Measurements from ENCODE around the gene SIDT2.

SIDT2 gene

DNA sequence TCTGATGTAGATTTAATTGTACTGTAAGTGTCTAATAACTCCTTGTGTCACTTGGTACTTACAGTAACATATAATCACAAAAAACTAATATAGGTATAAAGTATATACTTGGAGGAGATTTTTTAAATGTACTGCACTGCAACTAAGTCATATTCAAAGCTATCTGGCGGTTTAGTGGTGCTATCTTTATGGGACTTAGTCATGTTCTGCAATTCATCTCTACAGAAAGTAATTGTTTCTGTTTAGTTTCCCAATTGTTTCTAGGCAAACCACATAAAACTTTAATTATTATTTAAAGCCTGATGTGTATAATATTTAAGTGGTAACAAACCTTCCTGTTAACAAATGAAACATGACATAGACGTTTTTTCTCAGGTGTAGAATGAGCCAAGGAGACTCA lies 26.5 kb upstream of the SIDT2 start:
- H3K36me3 ChIP-seq (ENCODE audit: insufficient read depth, low read depth, low read length) = peaks cover 74% of the 10 kb centered on the region

DNA sequence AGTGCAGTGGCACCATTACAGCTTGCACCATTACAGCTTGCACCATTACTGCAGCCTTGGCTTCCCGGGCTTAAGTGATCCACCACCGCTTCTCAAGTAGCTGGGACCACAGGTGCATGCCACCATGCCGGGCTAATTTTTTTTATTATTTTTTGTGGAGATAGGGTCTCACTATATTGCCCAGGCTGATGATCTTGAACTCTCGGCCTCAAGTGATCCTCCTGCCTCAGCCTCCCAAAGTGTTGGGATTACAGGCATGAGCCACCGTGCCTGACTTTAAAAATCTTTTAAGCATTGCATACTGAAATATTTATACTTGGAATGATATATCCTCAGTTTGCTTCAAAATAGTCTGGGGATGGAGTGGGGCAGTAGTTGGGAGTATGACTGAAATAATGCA lies 24.1 kb upstream of the SIDT2 start:
- Histone ChIP-seq H3K9me3 (ENCODE audit: insufficient read depth, low read depth, low read length) (no peaks in the 10 kb centered on the region), H3K4me1 (ENCODE audit: insufficient read depth, low read length) (no peaks in the 10 kb centered on the region), H3K27ac (ENCODE audit: low read length) (no peak overlapping the region), H3K27me3 (ENCODE audit: insufficient read depth, low read length) (no peaks in the 10 kb centered on the region), H3K36me3 (ENCODE audit: insufficient read depth, low read depth, low read length) (peaks cover 79% of the 10 kb centered on the region), H3K9ac (ENCODE audit: low read depth, low read length) (no peak overlapping the region), H3K4me3 (ENCODE audit: low read length) (no peak overlapping the region)

More for the DNA sequence above, 26.5 kb upstream of the SIDT2 start:
- no peaks in the 10 kb centered on the region for H3K4me1 ChIP-seq (ENCODE audit: insufficient read depth, low read length)
- no peak overlapping the region for H3K4me3 ChIP-seq (ENCODE audit: low read length)
- no peak overlapping the region for H3K9ac ChIP-seq (ENCODE audit: low read depth, low read length)
- no peaks in the 10 kb centered on the region for H3K9me3 ChIP-seq (ENCODE audit: insufficient read depth, low read depth, low read length)
- H3K27me3 ChIP-seq (ENCODE audit: insufficient read depth, low read length) = no peaks in the 10 kb centered on the region
- no peak overlapping the region for H3K27ac ChIP-seq (ENCODE audit: low read length)

DNA sequence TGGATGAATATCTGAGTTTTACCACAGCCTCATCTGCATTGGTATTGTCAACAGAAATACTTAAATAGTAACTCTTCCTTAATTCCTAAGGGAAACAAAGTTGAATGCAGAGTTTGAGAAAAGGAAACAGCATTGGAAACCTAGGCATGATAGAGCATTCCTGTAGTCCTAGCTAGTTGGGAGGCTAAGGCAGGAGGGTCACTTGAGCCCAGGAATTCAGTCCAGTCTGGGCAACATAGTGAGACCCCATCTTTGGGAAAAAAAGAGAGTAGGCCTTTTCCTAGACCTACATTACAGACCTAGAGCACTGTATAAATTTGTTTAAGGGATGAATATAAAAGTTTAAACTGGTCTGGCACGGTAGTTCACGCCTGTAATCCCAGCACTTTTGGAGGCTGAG lies 21.0 kb upstream of the SIDT2 start:
- no peaks in the 10 kb centered on the region for H3K27me3 ChIP-seq (ENCODE audit: insufficient read depth, low read length)
- no peaks in the 10 kb centered on the region for H3K4me1 ChIP-seq (ENCODE audit: insufficient read depth, low read length)
- peaks cover 92% of the 10 kb centered on the region for H3K36me3 ChIP-seq (ENCODE audit: insufficient read depth, low read depth, low read length)
- no peak overlapping the region for H3K27ac ChIP-seq (ENCODE audit: low read length)
- H3K9ac ChIP-seq (ENCODE audit: low read depth, low read length) = no peak overlapping the region
- no peaks in the 10 kb centered on the region for H3K9me3 ChIP-seq (ENCODE audit: insufficient read depth, low read depth, low read length)
- H3K4me3 ChIP-seq (ENCODE audit: low read length) = no peak overlapping the region

- Histone ChIP-seq H3K4me1 (ENCODE audit: insufficient read depth, low read length) (no peaks in the 10 kb centered on the region), H3K27me3 (ENCODE audit: insufficient read depth, low read length) (no peaks in the 10 kb centered on the region), H3K4me3 (ENCODE audit: low read length) (no peak overlapping the region), H3K27ac (ENCODE audit: low read length) (no peak overlapping the region), H3K9ac (ENCODE audit: low read depth, low read length) (no peak overlapping the region), H3K9me3 (ENCODE audit: insufficient read depth, low read depth, low read length) (no peaks in the 10 kb centered on the region), H3K36me3 (ENCODE audit: insufficient read depth, low read depth, low read length) (peaks cover 92% of the 10 kb centered on the region)
Measured at GRCh38 chr11:117159892-117160291, 18.7 kb upstream of the SIDT2 start.

GRCh38 chr11:117160826-117161225 lies 17.7 kb upstream of the SIDT2 start:
- peaks cover 93% of the 10 kb centered on the region for H3K36me3 ChIP-seq (ENCODE audit: insufficient read depth, low read depth, low read length)
- H3K4me3 ChIP-seq (ENCODE audit: low read length) = no peak overlapping the region
- no peak overlapping the region for H3K9ac ChIP-seq (ENCODE audit: low read depth, low read length)
- no peaks in the 10 kb centered on the region for H3K27me3 ChIP-seq (ENCODE audit: insufficient read depth, low read length)
- H3K4me1 ChIP-seq (ENCODE audit: insufficient read depth, low read length) = no peaks in the 10 kb centered on the region
- H3K27ac ChIP-seq (ENCODE audit: low read length) = no peak overlapping the region
- H3K9me3 ChIP-seq (ENCODE audit: insufficient read depth, low read depth, low read length) = no peaks in the 10 kb centered on the region

DNA sequence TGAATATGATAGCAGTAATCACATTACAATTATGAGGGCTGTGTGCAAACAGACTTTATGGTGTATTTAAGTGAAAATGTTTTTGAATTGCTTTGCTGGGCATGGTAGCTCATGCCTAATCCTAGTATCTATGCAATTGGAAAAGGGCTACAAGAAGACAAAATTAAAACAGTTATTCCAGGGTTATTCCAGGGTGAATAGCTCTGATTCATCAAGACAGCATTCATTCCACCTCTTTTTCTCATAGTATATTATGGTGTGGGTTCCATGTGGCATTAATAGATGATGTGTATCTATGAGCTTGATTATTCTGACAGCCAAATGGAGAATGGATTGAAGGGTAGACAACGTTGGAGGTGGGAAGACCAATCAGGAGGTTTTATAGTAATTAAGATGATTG lies 12.1 kb upstream of the SIDT2 start:
- 0 out of 2 replicates have a peak, but pooled peaks cover under 1% of the 10 kb centered on the region for H3K4me1 ChIP-seq (ENCODE audit: insufficient read depth, low read length)
- H3K27ac ChIP-seq (ENCODE audit: low read length) = no peak overlapping the region
- no peak overlapping the region for H3K4me3 ChIP-seq (ENCODE audit: low read length)
- peaks cover 97% of the 10 kb centered on the region for H3K36me3 ChIP-seq (ENCODE audit: insufficient read depth, low read depth, low read length)
- no peaks in the 10 kb centered on the region for H3K27me3 ChIP-seq (ENCODE audit: insufficient read depth, low read length)
- H3K9me3 ChIP-seq (ENCODE audit: insufficient read depth, low read depth, low read length) = no peaks in the 10 kb centered on the region
- no peak overlapping the region for H3K9ac ChIP-seq (ENCODE audit: low read depth, low read length)

DNA sequence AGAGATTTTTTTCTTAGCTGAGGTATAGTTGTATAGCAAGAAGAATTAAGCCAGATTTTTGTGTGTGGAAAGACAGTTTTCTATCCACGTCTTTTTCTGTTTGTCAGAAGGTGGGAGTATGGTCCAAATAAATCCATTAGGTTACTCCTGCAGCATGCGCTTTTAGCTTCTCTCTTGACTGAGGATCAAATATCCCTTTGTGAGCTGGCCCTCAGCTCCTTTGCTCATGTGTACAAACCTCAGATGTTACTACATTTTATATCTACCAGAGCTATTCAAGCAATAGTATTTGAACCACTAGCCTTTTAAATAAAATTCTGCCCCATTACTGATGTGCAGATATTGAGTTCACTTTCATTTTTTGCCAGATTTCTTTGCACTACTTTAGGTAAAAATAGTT lies 8.8 kb upstream of the SIDT2 start:
- 0 out of 2 replicates have a peak, but pooled peaks cover 3% of the 10 kb centered on the region for H3K4me1 ChIP-seq (ENCODE audit: insufficient read depth, low read length)
- peaks cover 71% of the 10 kb centered on the region for H3K36me3 ChIP-seq (ENCODE audit: insufficient read depth, low read depth, low read length)
- H3K9me3 ChIP-seq (ENCODE audit: insufficient read depth, low read depth, low read length) = no peaks in the 10 kb centered on the region
- no peaks in the 10 kb centered on the region for H3K27me3 ChIP-seq (ENCODE audit: insufficient read depth, low read length)
- no peak overlapping the region for H3K9ac ChIP-seq (ENCODE audit: low read depth, low read length)
- no peak overlapping the region for H3K4me3 ChIP-seq (ENCODE audit: low read length)
- no peak overlapping the region for H3K27ac ChIP-seq (ENCODE audit: low read length)

- Histone ChIP-seq H3K36me3 (ENCODE audit: insufficient read depth, low read depth, low read length) (peaks cover 68% of the 10 kb centered on the region), H3K27me3 (ENCODE audit: insufficient read depth, low read length) (no peaks in the 10 kb centered on the region), H3K4me1 (ENCODE audit: insufficient read depth, low read length) (0 out of 2 replicates have a peak, but pooled peaks cover 3% of the 10 kb centered on the region), H3K4me3 (ENCODE audit: low read length) (no peak overlapping the region), H3K9ac (ENCODE audit: low read depth, low read length) (no peak overlapping the region), H3K9me3 (ENCODE audit: insufficient read depth, low read depth, low read length) (no peaks in the 10 kb centered on the region), H3K27ac (ENCODE audit: low read length) (no peak overlapping the region)
Measured at GRCh38 chr11:117170210-117170609, 8.3 kb upstream of the SIDT2 start.

GRCh38 chr11:117171007-117171403 lies 7.5 kb upstream of the SIDT2 start:
- no peak overlapping the region for H3K27ac ChIP-seq (ENCODE audit: low read length)
- peaks cover 64% of the 10 kb centered on the region for H3K36me3 ChIP-seq (ENCODE audit: insufficient read depth, low read depth, low read length)
- H3K27me3 ChIP-seq (ENCODE audit: insufficient read depth, low read length) = no peaks in the 10 kb centered on the region
- H3K4me3 ChIP-seq (ENCODE audit: low read length) = no peak overlapping the region
- H3K9ac ChIP-seq (ENCODE audit: low read depth, low read length) = no peak overlapping the region
- H3K4me1 ChIP-seq (ENCODE audit: insufficient read depth, low read length) = 0 out of 2 replicates have a peak, but pooled peaks cover 3% of the 10 kb centered on the region
- no peaks in the 10 kb centered on the region for H3K9me3 ChIP-seq (ENCODE audit: insufficient read depth, low read depth, low read length)

- Histone ChIP-seq H3K4me1 (ENCODE audit: insufficient read depth, low read length) (0 out of 2 replicates have a peak, but pooled peaks cover 3% of the 10 kb centered on the region), H3K9me3 (ENCODE audit: insufficient read depth, low read depth, low read length) (no peaks in the 10 kb centered on the region), H3K4me3 (ENCODE audit: low read length) (no peak overlapping the region), H3K9ac (ENCODE audit: low read depth, low read length) (no peak overlapping the region), H3K27ac (ENCODE audit: low read length) (no peak overlapping the region), H3K36me3 (ENCODE audit: insufficient read depth, low read depth, low read length) (peaks cover 62% of the 10 kb centered on the region), H3K27me3 (ENCODE audit: insufficient read depth, low read length) (no peaks in the 10 kb centered on the region)
Measured at GRCh38 chr11:117171404-117172061, 7.0 kb upstream of the SIDT2 start.

GRCh38 chr11:117172724-117173421 lies 5.7 kb upstream of the SIDT2 start:
- Histone ChIP-seq H3K9me3 (ENCODE audit: insufficient read depth, low read depth, low read length) (no peaks in the 10 kb centered on the region), H3K4me1 (ENCODE audit: insufficient read depth, low read length) (peaks cover 6% of the 10 kb centered on the region; the same call in 1 of the 2 replicates), H3K27ac (ENCODE audit: low read length) (no peak overlapping the region), H3K36me3 (ENCODE audit: insufficient read depth, low read depth, low read length) (peaks cover 49% of the 10 kb centered on the region), H3K4me3 (ENCODE audit: low read length) (no peak overlapping the region), H3K9ac (ENCODE audit: low read depth, low read length) (no peak overlapping the region), H3K27me3 (ENCODE audit: insufficient read depth, low read length) (no peaks in the 10 kb centered on the region)

- Histone ChIP-seq H3K4me1 (ENCODE audit: insufficient read depth, low read length) (peaks cover 18% of the 10 kb centered on the region), H3K36me3 (ENCODE audit: insufficient read depth, low read depth, low read length) (peaks cover 27% of the 10 kb centered on the region), H3K9ac (ENCODE audit: low read depth, low read length) (no peak overlapping the region), H3K4me3 (ENCODE audit: low read length) (no peak overlapping the region), H3K9me3 (ENCODE audit: insufficient read depth, low read depth, low read length) (no peaks in the 10 kb centered on the region), H3K27me3 (ENCODE audit: insufficient read depth, low read length) (peaks cover 7% of the 10 kb centered on the region; the same call in 1 of the 2 replicates), H3K27ac (ENCODE audit: low read length) (no peak overlapping the region)
Measured at GRCh38 chr11:117175104-117175503, 3.4 kb upstream of the SIDT2 start.

Measured in iPS-20b (cell line).